ENCODE measurements around the gene CBLN1.

DNA sequence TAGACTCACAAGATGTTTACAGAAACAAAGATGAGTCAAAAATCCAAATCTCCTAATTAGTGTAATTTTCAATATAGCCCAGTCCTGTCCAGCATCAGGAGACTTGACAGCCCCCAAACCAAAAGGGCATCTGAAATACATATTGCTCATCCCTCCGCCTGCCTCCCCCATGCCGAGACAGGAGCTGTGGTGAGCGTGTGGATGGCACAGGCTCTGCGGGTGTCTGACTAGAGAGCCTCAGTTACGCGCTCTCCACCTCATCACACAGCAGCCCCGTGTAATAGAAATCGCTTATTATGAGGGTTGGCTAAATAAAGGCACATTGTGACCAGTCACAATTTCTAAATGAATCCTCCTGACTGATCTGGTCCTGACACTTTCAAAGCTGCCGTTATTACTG lies 43.1 kb upstream of the CBLN1 start:
- no peak for TF ChIP-seq POLR2AphosphoS5 (IDR thresholded peaks at IDR 0.05)
- TF ChIP-seq, protein P1, sequence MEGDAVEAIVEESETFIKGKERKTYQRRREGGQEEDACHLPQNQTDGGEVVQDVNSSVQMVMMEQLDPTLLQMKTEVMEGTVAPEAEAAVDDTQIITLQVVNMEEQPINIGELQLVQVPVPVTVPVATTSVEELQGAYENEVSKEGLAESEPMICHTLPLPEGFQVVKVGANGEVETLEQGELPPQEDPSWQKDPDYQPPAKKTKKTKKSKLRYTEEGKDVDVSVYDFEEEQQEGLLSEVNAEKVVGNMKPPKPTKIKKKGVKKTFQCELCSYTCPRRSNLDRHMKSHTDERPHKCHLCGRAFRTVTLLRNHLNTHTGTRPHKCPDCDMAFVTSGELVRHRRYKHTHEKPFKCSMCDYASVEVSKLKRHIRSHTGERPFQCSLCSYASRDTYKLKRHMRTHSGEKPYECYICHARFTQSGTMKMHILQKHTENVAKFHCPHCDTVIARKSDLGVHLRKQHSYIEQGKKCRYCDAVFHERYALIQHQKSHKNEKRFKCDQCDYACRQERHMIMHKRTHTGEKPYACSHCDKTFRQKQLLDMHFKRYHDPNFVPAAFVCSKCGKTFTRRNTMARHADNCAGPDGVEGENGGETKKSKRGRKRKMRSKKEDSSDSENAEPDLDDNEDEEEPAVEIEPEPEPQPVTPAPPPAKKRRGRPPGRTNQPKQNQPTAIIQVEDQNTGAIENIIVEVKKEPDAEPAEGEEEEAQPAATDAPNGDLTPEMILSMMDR (IDR thresholded peaks at IDR 0.05) = no peak
